A549 (cell line): ENCODE results near the gene ZNF407.

Source experiments
- EHMT2 ChIP-seq: fragments of 200-600 bp; sonication (generic); IDR thresholded peaks from 2 replicates; pipeline ENCODE4 v1.6.1; 2016; ENCODE audit warnings: antibody characterized with exemption, low read depth, mild to moderate bottlenecking, moderate library complexity
- MAZ ChIP-seq: fragments of 150-350 bp; IDR thresholded peaks from 2 replicates; pipeline ENCODE4 v1.6.1; 2014; ENCODE audit warnings: antibody characterized with exemption, low read depth, low read length, borderline replicate concordance
- NPAS2 ChIP-seq: fragments of 250-450 bp; sonication (Bioruptor Pico); IDR thresholded peaks from 2 replicates; pipeline ENCODE4 v1.8.0; 2022; ENCODE audit warnings: mild to moderate bottlenecking, moderate library complexity, borderline replicate concordance
- TF ChIP-seq, protein P1 (sequence below): fragments of >200 bp; sonication (Bioruptor Twin); formaldehyde crosslinking; IDR thresholded peaks from 3 replicates; pipeline ENCODE4 v1.5.1; 2016

DNA sequence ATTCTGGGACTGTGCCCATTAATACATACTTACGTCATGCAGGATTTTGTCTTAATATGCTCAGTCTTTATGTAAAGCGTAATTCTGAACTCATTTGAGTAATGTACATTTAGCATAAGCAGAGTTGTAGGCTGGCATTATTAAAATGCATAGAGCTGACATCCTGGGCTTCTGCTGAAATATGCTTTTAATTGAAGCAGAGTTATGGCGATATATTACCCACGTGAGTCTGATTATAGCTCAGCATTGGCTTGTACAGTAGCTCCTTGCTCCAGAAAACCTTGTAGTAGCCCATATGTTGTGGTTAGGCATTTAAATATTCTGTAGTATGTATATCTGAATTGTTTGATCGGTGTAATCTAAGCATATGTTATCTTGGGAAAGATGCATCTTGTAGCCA is 377.3 kb downstream of the ZNF407 start:
- TF ChIP-seq MAZ (no peak), NPAS2 (CRISPR knock-in tag) (no peak), EHMT2 (no peak)
- TF ChIP-seq, protein P1, sequence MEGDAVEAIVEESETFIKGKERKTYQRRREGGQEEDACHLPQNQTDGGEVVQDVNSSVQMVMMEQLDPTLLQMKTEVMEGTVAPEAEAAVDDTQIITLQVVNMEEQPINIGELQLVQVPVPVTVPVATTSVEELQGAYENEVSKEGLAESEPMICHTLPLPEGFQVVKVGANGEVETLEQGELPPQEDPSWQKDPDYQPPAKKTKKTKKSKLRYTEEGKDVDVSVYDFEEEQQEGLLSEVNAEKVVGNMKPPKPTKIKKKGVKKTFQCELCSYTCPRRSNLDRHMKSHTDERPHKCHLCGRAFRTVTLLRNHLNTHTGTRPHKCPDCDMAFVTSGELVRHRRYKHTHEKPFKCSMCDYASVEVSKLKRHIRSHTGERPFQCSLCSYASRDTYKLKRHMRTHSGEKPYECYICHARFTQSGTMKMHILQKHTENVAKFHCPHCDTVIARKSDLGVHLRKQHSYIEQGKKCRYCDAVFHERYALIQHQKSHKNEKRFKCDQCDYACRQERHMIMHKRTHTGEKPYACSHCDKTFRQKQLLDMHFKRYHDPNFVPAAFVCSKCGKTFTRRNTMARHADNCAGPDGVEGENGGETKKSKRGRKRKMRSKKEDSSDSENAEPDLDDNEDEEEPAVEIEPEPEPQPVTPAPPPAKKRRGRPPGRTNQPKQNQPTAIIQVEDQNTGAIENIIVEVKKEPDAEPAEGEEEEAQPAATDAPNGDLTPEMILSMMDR, result no peak
